ENCODE measurements around the gene CD300C. TPM values are rescaled to one million over a fixed set of nuclear protein-coding genes. Genes with fewer than 3 reads are reported as not detected.

The CD300C gene
- total RNA-seq, 1 donor from 2014 or later: 0.26 TPM

- no peaks in the 10 kb centered on the region for H3K9me3 Mint-ChIP-seq
- peaks cover 5% of the 10 kb centered on the region for H3K27me3 Mint-ChIP-seq
- H3K4me1 Mint-ChIP-seq: peaks cover 2% of the 10 kb centered on the region
- intact Hi-C loops (cut with micrococcal nuclease): loop anchor here (10.0 kb wide), 1 partner anchor 65 kb away; the partner anchor contains the start of gene GPRC5C
- no peak overlapping the region for H3K27ac Mint-ChIP-seq
- DNase-seq: no peak
- H3K36me3 Mint-ChIP-seq (ENCODE audit: low read depth): no peaks in the 10 kb centered on the region
- H3K4me3 Mint-ChIP-seq: no peak overlapping the region
Observed at GRCh38 chr17:74499992-74500391, 45.9 kb downstream of the CD300C start.

- H3K4me3 Mint-ChIP-seq: no peak overlapping the region
- DNase-seq: no peak
- peaks cover 5% of the 10 kb centered on the region for H3K4me1 Mint-ChIP-seq
- no peaks in the 10 kb centered on the region for H3K36me3 Mint-ChIP-seq (ENCODE audit: low read depth)
- no peaks in the 10 kb centered on the region for H3K9me3 Mint-ChIP-seq
- intact Hi-C loops (cut with micrococcal nuclease): loop anchor here (10.0 kb wide), 1 partner anchor 63 kb away; the partner anchor contains the start of gene GPRC5C
- H3K27ac Mint-ChIP-seq: no peak overlapping the region
- H3K27me3 Mint-ChIP-seq: peaks cover 5% of the 10 kb centered on the region
Observed at GRCh38 chr17:74497471-74497870, 48.4 kb downstream of the CD300C start.

- H3K4me1 Mint-ChIP-seq: peaks cover 13% of the 10 kb centered on the region
- H3K27ac Mint-ChIP-seq: no peak overlapping the region
- peak; percentile 91 for DNase-seq
- intact Hi-C loops (cut with micrococcal nuclease): loop anchor here (1.0 to 10.0 kb wide), 3 partner anchors 36 to 114 kb away; partner anchors contain the start of gene GPRC5C
- peaks cover 3% of the 10 kb centered on the region for H3K9me3 Mint-ChIP-seq
- peaks cover 5% of the 10 kb centered on the region for H3K27me3 Mint-ChIP-seq
- H3K36me3 Mint-ChIP-seq (ENCODE audit: low read depth): peaks cover 12% of the 10 kb centered on the region
- H3K4me3 Mint-ChIP-seq: no peak overlapping the region
Observed at GRCh38 chr17:74493331-74493833, 52.5 kb downstream of the CD300C start.

- peaks cover 11% of the 10 kb centered on the region for H3K4me1 Mint-ChIP-seq
- no peak overlapping the region for H3K4me3 Mint-ChIP-seq
- no peak for DNase-seq
- H3K9me3 Mint-ChIP-seq: peaks cover 10% of the 10 kb centered on the region
- H3K27me3 Mint-ChIP-seq: no peaks in the 10 kb centered on the region
- intact Hi-C loops (cut with micrococcal nuclease): loop anchor here (10.0 kb wide), 1 partner anchor 57 kb away; the partner anchor contains the start of gene GPRC5C
- peaks cover 23% of the 10 kb centered on the region for H3K36me3 Mint-ChIP-seq (ENCODE audit: low read depth)
- no peak overlapping the region for H3K27ac Mint-ChIP-seq
Observed at GRCh38 chr17:74491626-74492025, 54.3 kb downstream of the CD300C start.

Other genes with a start within 250 kb of the CD300C start
- gene KIF19, start 219.9 kb downstream of the CD300C start, total RNA-seq: 0.09 and 0.23 TPM in 2 replicates
- not detected in 2 replicates for gene BTBD17, start 184.2 kb downstream of the CD300C start, total RNA-seq
- 0.28 TPM in 1 of 2 replicates, not detected in the other for gene GPR142, start 178.6 kb downstream of the CD300C start, total RNA-seq
- gene GPRC5C, start 114.0 kb downstream of the CD300C start, total RNA-seq: 0.42 and 0.54 TPM in 2 replicates
- gene CD300A, start 79.5 kb downstream of the CD300C start, total RNA-seq: 14.9 and 15.3 TPM in 2 replicates
- not detected in 2 replicates for gene CD300LB, start 14.6 kb downstream of the CD300C start, total RNA-seq
- gene CD300H, start 21.4 kb upstream of the CD300C start, total RNA-seq: not detected in 2 replicates
- gene CD300LD, start 46.2 kb upstream of the CD300C start, total RNA-seq: not detected in 2 replicates
- not detected in 2 replicates for gene CD300E, start 77.6 kb upstream of the CD300C start, total RNA-seq
- not detected in 2 replicates for gene CD300LF, start 166.8 kb upstream of the CD300C start, total RNA-seq
- 5.5 and 7.5 TPM in 2 replicates for gene RAB37, start 191.1 kb upstream of the CD300C start, total RNA-seq
- 134 and 138 TPM in 2 replicates for gene NHERF1, start 202.5 kb upstream of the CD300C start, total RNA-seq
- 62.7 and 67.6 TPM in 2 replicates for gene NAT9, start 230.2 kb upstream of the CD300C start, total RNA-seq

Data from activated CD4-positive, alpha-beta T cell treated with anti-CD3 and anti-CD28 coated beads, Interleukin-2, amount 10 ng/mL, durations not matched to agents 24 days and 14 days (primary cell).